ENCODE data around the gene IL5.
"Not testable (repeated sequence)": the region's sequence is repeated elsewhere in the genome, so short reads cannot be mapped to it uniquely, and the experiment has no call there.

IL5 gene

GRCh38 chr5:132543472-132544201, at the start of gene IL5:
IL5 (minus strand) TSS chr5:132543522; CDS start chr5:132543478, 44 bp downstream.
- no peak for DNase-seq

GRCh38 chr5:132592521-132592920, 49.2 kb upstream of the IL5 start:
- DNase-seq = no peak

- no peak for DNase-seq
Measured at GRCh38 chr5:132591145-132591544, 47.8 kb upstream of the IL5 start.

- DNase-seq = no peak
Measured at GRCh38 chr5:132589467-132589866, 46.1 kb upstream of the IL5 start.

- no peak for DNase-seq
Measured at GRCh38 chr5:132586063-132586462, 42.7 kb upstream of the IL5 start.

- not testable (repeated sequence) for DNase-seq
Measured at GRCh38 chr5:132584560-132584959, 41.2 kb upstream of the IL5 start.

GRCh38 chr5:132576123-132576522, 32.8 kb upstream of the IL5 start:
- DNase-seq = no peak

GRCh38 chr5:132566657-132567056, 23.3 kb upstream of the IL5 start:
- DNase-seq = no peak

GRCh38 chr5:132564555-132564954, 21.2 kb upstream of the IL5 start:
- not testable (repeated sequence) for DNase-seq

- DNase-seq = no peak
Measured at GRCh38 chr5:132561601-132562000, 18.3 kb upstream of the IL5 start.

GRCh38 chr5:132559383-132560060, 16.2 kb upstream of the IL5 start:
- DNase-seq = no peak

GRCh38 chr5:132557478-132558172, 14.3 kb upstream of the IL5 start:
- no peak for DNase-seq

- DNase-seq = peak; percentile 93 to 95
Measured at GRCh38 chr5:132556763-132557477, 13.6 kb upstream of the IL5 start, which contains the start of gene RAD50. RAD50 (plus strand) TSS chr5:132556977; CDS start chr5:132557325, 348 bp downstream.

GRCh38 chr5:132556153-132556762, 12.9 kb upstream of the IL5 start:
- DNase-seq = no peak

- DNase-seq = no peak
Measured at GRCh38 chr5:132549576-132549975, 6.3 kb upstream of the IL5 start.

GRCh38 chr5:132548834-132549233, 5.5 kb upstream of the IL5 start:
- DNase-seq = not testable (repeated sequence)

GRCh38 chr5:132547269-132547668, 3.9 kb upstream of the IL5 start:
- no peak for DNase-seq

GRCh38 chr5:132546108-132546507, 2.8 kb upstream of the IL5 start:
- DNase-seq = peak; percentile 77 to 79

- DNase-seq = no peak
Measured at GRCh38 chr5:132540764-132541163, 2.6 kb downstream of the IL5 start.

GRCh38 chr5:132540149-132540548, 3.2 kb downstream of the IL5 start:
- DNase-seq = no peak

GRCh38 chr5:132539716-132540115, 3.6 kb downstream of the IL5 start:
- no peak for DNase-seq

GRCh38 chr5:132530946-132531345, 12.4 kb downstream of the IL5 start:
- no peak for DNase-seq
